B cell (primary cell): ENCODE data around the gene SLC35B3.
"Not testable (repeated sequence)": the region's sequence is repeated elsewhere in the genome, so short reads cannot be mapped to it uniquely, and the experiment has no call there.

Source experiments
- CTCF ChIP-seq: fragments of 200-600 bp; IDR thresholded peaks from one replicate; pipeline ENCODE4 v1.8.0; 2022; ENCODE audit warnings: antibody characterized with exemption, mild to moderate bottlenecking
- EZH2 ChIP-seq: IDR thresholded peaks from 2 replicates; pipeline ENCODE4 v1.6.1; 2012; ENCODE audit warnings: borderline replicate concordance, low read depth, mild to moderate bottlenecking, moderate library complexity, low read length; ENCODE audit not compliant: insufficient read depth, poor library complexity, severe bottlenecking

DNA sequence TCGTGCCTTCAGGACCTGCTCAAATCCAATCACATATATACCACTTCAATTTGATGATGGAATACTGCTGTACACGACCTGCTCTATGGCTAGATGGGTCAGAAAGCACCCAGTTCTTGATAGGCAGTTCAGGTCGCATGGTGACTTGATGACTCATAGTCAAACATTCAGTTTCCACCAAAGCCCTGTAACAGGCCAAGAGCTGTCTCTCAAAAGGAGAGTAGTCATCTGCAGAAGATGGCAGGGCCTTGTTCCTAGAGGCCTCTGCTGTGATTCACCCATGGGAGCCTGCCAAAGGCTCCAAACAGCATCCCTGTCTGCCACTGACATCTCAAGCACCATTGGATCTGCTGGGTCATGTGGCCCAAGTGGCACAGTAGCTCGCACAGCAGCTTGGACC lies 29.4 kb downstream of the SLC35B3 start:
- not testable (repeated sequence) for TF ChIP-seq EZH2, CTCF
